Measurements from ENCODE around the gene NBEAL1.
"Not testable (repeated sequence)": the region's sequence is repeated elsewhere in the genome, so short reads cannot be mapped to it uniquely, and the experiment has no call there.

NBEAL1 gene

DNA sequence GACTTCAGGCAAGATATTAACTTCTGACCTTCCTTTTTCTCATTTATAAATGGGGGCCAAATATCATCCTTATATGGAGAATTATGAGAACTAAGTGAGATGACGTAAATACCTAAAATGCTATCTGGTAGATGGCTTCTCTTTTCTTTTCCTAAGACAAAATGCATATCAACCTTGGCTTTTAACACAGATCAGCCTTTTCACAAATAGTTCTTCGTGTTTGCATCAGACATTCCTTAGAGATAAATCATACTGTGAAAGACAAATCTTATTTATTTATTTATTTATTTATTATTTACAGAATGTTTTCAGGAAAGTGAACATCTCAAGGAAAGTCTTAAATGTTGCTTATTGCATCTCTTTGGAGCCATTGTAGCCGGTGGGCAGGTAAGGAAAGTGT, 62.8 kb downstream of the NBEAL1 start:
- DNase-seq (ENCODE audit: low spot score) (no peak), ATAC-seq (ENCODE audit: low read depth) (no peak)
- Histone ChIP-seq H3K27ac (ENCODE audit: poor library complexity, severe bottlenecking) (peak overlapping the region; percentile 16), H3K9me3 (ENCODE audit: severe bottlenecking) (no peaks in the 10 kb centered on the region), H3K4me3 (ENCODE audit: severe bottlenecking) (no peak overlapping the region), H3K36me3 (ENCODE audit: low read depth) (peaks cover 43% of the 10 kb centered on the region), H3K27me3 (ENCODE audit: insufficient read depth, poor library complexity, severe bottlenecking) (no peaks in the 10 kb centered on the region), H3K4me1 (ENCODE audit: insufficient read depth, poor library complexity, severe bottlenecking) (peaks cover 7% of the 10 kb centered on the region)
- TF ChIP-seq, protein P1, sequence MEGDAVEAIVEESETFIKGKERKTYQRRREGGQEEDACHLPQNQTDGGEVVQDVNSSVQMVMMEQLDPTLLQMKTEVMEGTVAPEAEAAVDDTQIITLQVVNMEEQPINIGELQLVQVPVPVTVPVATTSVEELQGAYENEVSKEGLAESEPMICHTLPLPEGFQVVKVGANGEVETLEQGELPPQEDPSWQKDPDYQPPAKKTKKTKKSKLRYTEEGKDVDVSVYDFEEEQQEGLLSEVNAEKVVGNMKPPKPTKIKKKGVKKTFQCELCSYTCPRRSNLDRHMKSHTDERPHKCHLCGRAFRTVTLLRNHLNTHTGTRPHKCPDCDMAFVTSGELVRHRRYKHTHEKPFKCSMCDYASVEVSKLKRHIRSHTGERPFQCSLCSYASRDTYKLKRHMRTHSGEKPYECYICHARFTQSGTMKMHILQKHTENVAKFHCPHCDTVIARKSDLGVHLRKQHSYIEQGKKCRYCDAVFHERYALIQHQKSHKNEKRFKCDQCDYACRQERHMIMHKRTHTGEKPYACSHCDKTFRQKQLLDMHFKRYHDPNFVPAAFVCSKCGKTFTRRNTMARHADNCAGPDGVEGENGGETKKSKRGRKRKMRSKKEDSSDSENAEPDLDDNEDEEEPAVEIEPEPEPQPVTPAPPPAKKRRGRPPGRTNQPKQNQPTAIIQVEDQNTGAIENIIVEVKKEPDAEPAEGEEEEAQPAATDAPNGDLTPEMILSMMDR (IDR thresholded peaks at IDR 0.05; ENCODE audit: poor library complexity, severe bottlenecking), result no peak

GRCh38 chr2:203080447-203081045, 65.9 kb downstream of the NBEAL1 start:
- Histone ChIP-seq H3K4me3 (ENCODE audit: severe bottlenecking) (no peak overlapping the region), H3K4me1 (ENCODE audit: insufficient read depth, poor library complexity, severe bottlenecking) (peaks cover 7% of the 10 kb centered on the region), H3K9me3 (ENCODE audit: severe bottlenecking) (no peaks in the 10 kb centered on the region), H3K27ac (ENCODE audit: poor library complexity, severe bottlenecking) (no peak overlapping the region), H3K27me3 (ENCODE audit: insufficient read depth, poor library complexity, severe bottlenecking) (no peaks in the 10 kb centered on the region), H3K36me3 (ENCODE audit: low read depth) (peaks cover 64% of the 10 kb centered on the region)
- ATAC-seq (ENCODE audit: low read depth) (no peak), DNase-seq (ENCODE audit: low spot score) (no peak)
- TF ChIP-seq, protein P1 (IDR thresholded peaks at IDR 0.05; ENCODE audit: poor library complexity, severe bottlenecking), result no peak

- TF ChIP-seq, protein P1 (IDR thresholded peaks at IDR 0.05; ENCODE audit: poor library complexity, severe bottlenecking), result no peak
- Histone ChIP-seq H3K4me1 (ENCODE audit: insufficient read depth, poor library complexity, severe bottlenecking) (no peaks in the 10 kb centered on the region), H3K27ac (ENCODE audit: poor library complexity, severe bottlenecking) (no peak overlapping the region), H3K9me3 (ENCODE audit: severe bottlenecking) (no peaks in the 10 kb centered on the region), H3K4me3 (ENCODE audit: severe bottlenecking) (no peak overlapping the region), H3K36me3 (ENCODE audit: low read depth) (peaks cover 57% of the 10 kb centered on the region), H3K27me3 (ENCODE audit: insufficient read depth, poor library complexity, severe bottlenecking) (no peaks in the 10 kb centered on the region)
- DNase-seq (ENCODE audit: low spot score) (no peak), ATAC-seq (ENCODE audit: low read depth) (no peak)
These were observed 68.7 kb downstream of the NBEAL1 start for GRCh38 chr2:203083328-203083727.

GRCh38 chr2:203086381-203086780, 71.7 kb downstream of the NBEAL1 start:
- not testable (repeated sequence) for H3K27ac ChIP-seq (ENCODE audit: poor library complexity, severe bottlenecking); H3K9me3 ChIP-seq (ENCODE audit: severe bottlenecking); H3K4me1 ChIP-seq (ENCODE audit: insufficient read depth, poor library complexity, severe bottlenecking); H3K27me3 ChIP-seq (ENCODE audit: insufficient read depth, poor library complexity, severe bottlenecking); H3K4me3 ChIP-seq (ENCODE audit: severe bottlenecking); ATAC-seq (ENCODE audit: low read depth); DNase-seq (ENCODE audit: low spot score)
- H3K36me3 ChIP-seq (ENCODE audit: low read depth), result peaks cover 45% of the 10 kb centered on the region

GRCh38 chr2:203090721-203091120, 76.0 kb downstream of the NBEAL1 start:
- not testable (repeated sequence) for H3K4me3 ChIP-seq (ENCODE audit: severe bottlenecking); H3K4me1 ChIP-seq (ENCODE audit: insufficient read depth, poor library complexity, severe bottlenecking); H3K27ac ChIP-seq (ENCODE audit: poor library complexity, severe bottlenecking); DNase-seq (ENCODE audit: low spot score); H3K27me3 ChIP-seq (ENCODE audit: insufficient read depth, poor library complexity, severe bottlenecking); H3K9me3 ChIP-seq (ENCODE audit: severe bottlenecking); ATAC-seq (ENCODE audit: low read depth)
- peaks cover 16% of the 10 kb centered on the region for H3K36me3 ChIP-seq (ENCODE audit: low read depth)

DNA sequence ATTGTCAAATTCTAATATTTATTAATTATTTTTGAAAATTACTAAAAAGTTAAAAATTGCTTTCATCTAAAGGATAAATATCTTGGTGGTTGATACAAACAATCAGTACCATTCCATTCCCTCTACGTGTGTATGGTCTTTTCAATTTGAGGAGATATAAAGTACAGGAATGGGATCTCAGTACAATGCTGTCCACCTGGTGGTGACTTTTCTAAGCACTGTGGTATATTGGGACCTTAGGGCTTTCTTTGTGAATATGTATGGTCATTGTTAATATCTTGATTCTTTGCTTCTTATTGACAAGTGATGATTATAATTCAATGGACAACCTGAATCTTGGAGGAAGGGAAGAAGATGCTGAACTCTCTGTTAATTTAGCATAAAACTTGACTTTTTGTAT, 83.1 kb downstream of the NBEAL1 start:
- DNase-seq (ENCODE audit: low spot score) (no peak), ATAC-seq (ENCODE audit: low read depth) (0 out of 3 replicates have a peak, but pooled peaks have one; percentile 61)
- H3K27me3 ChIP-seq (ENCODE audit: insufficient read depth, poor library complexity, severe bottlenecking), result no peaks in the 10 kb centered on the region
- H3K9me3 ChIP-seq (ENCODE audit: severe bottlenecking), result no peaks in the 10 kb centered on the region
- H3K4me3 ChIP-seq (ENCODE audit: severe bottlenecking), result no peak overlapping the region
- TF ChIP-seq, protein P1 (IDR thresholded peaks at IDR 0.05; ENCODE audit: poor library complexity, severe bottlenecking), result peak; percentile 39
- H3K36me3 ChIP-seq (ENCODE audit: low read depth), result peaks cover 32% of the 10 kb centered on the region
- H3K27ac ChIP-seq (ENCODE audit: poor library complexity, severe bottlenecking), result no peak overlapping the region
- no peaks in the 10 kb centered on the region for H3K4me1 ChIP-seq (ENCODE audit: insufficient read depth, poor library complexity, severe bottlenecking)

- H3K9me3 ChIP-seq (ENCODE audit: severe bottlenecking); H3K27me3 ChIP-seq (ENCODE audit: insufficient read depth, poor library complexity, severe bottlenecking); H3K27ac ChIP-seq (ENCODE audit: poor library complexity, severe bottlenecking); DNase-seq (ENCODE audit: low spot score); H3K4me1 ChIP-seq (ENCODE audit: insufficient read depth, poor library complexity, severe bottlenecking); ATAC-seq (ENCODE audit: low read depth); H3K4me3 ChIP-seq (ENCODE audit: severe bottlenecking): not testable (repeated sequence)
- H3K36me3 ChIP-seq (ENCODE audit: low read depth), result peaks cover 52% of the 10 kb centered on the region
These were observed 87.7 kb downstream of the NBEAL1 start for GRCh38 chr2:203102357-203102756.

Data from RWPE2 (cell line).